GM12874 (cell line): ENCODE measurements around the gene FBLN1.

Experiments
- CTCF ChIP-seq: IDR thresholded peaks from 2 replicates; pipeline ENCODE4 v1.5.1; 2011; ENCODE audit warnings: low read depth, mild to moderate bottlenecking, control low read depth, low read length, moderate library complexity; ENCODE audit not compliant: insufficient read depth

Gene FBLN1

GRCh38 chr22:45508814-45509213 lies 6.1 kb downstream of the FBLN1 start:
- no peak for TF ChIP-seq CTCF

- no peak for TF ChIP-seq CTCF
These were observed 7.9 kb downstream of the FBLN1 start for GRCh38 chr22:45510376-45511232.

GRCh38 chr22:45511847-45512261 lies 9.2 kb downstream of the FBLN1 start:
- no peak for TF ChIP-seq CTCF

GRCh38 chr22:45512363-45512762 lies 9.7 kb downstream of the FBLN1 start:
- TF ChIP-seq CTCF: no peak

- no peak for TF ChIP-seq CTCF
These were observed 13.0 kb downstream of the FBLN1 start for GRCh38 chr22:45515676-45516075.

- TF ChIP-seq CTCF: no peak
These were observed 13.5 kb downstream of the FBLN1 start for GRCh38 chr22:45516163-45516562.

- no peak for TF ChIP-seq CTCF
These were observed 14.4 kb downstream of the FBLN1 start for GRCh38 chr22:45516923-45517675.
